Posterior vena cava (tissue), 2 donors: ENCODE results near the gene MR1. TPM values are rescaled to one million over a fixed set of nuclear protein-coding genes. Genes with fewer than 3 reads are reported as not detected.

Experiments
- DNase-seq: peaks from one replicate; pipeline ENCODE4 v3.0.0-alpha.2; 2020; ENCODE audit warnings: low spot score
- intact Hi-C, 2 donors: fragments of 100-400 bp; cut with DNase I; formaldehyde crosslinking; loops; one replicate each; pipeline versions ENCODE4 v1.14.1 to v1.14.2; 2022 to 2023
- long read RNA-seq, 2 donors: library from polyadenylated mRNA; unstranded; transcript quantifications; one replicate each; pipeline ENCODE4 v2.0.0, GENCODE V29; 2020 to 2021
- total RNA-seq, 2 donors: library from RNA; stranded (reverse); fragmentation: NEBNext Ultra II Directional; extraction: Animal tissue kit (Norgen Biotek cat#: 25700); gene quantifications; one replicate each; pipeline ENCODE4 v1.2.1, GENCODE V29; 2021
- donor health status: DM: yes; HTN: yes; CAD: no.
- donor health status: DM: yes; HTN: yes; CAD: no.

Gene MR1
- total RNA-seq = 10 to 100 TPM; 13.9 to 21.9 TPM
- long read RNA-seq, donor 1, full-length matches to known transcripts = 6 of 11 reads
- long read RNA-seq, donor 1, partial matches to known transcripts = 0 of 11 reads
- long read RNA-seq, donor 1, other reads (novel, unspliced or antisense) = 5 of 11 reads
- long read RNA-seq, donor 2, full-length matches to known transcripts = 5 of 12 reads
- long read RNA-seq, donor 2, partial matches to known transcripts = 1 of 12 reads
- long read RNA-seq, donor 2, other reads (novel, unspliced or antisense) = 6 of 12 reads

DNA sequence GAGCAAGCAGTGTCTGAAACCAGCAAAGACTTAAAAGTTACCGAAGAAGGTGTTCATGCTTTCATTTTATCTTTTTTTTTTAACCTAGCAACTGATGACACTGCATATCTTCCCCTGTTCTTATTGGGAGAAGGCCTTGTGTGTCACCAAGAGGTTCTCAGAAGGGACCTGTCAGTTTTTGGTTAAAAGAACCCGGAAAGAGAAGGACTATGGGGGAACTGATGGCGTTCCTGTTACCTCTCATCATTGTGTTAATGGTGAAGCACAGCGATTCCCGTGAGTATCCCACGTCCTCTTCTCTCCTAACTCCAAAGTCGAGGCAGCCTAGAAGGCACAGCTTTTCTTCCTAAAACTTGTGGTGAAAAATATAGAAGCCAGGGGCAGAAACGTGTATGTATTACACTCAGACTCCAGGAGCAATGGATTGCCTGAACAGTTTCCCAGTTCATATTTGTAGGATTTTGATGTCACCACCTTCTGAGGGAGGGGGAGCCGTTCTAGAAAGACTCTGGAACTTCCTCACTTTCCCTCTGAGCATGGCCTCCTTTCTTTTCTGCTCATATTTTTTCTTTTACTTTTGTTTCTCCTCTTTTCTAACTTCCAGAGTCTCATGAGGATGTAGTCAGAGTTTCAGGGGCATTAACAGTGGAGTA is at the start of gene MR1:
MR1 (plus strand) TSS at position 185 of the 653 bp plus-strand sequence; CDS start at position 210, 25 bp downstream.
- intact Hi-C loops = loop anchor here in 1 of 2 donors (10.0 kb wide), 1 partner anchor 111 kb away; no protein-coding TSS in a partner anchor
- no peak for DNase-seq

GRCh38 chr1:180988253-180988752 is 45.5 kb upstream of the MR1 start:
- intact Hi-C loops = no loop called here
- DNase-seq = no peak

- DNase-seq = no peak
- intact Hi-C loops = no loop called here
Measured at GRCh38 chr1:180994262-180994661, 39.5 kb upstream of the MR1 start.

DNA sequence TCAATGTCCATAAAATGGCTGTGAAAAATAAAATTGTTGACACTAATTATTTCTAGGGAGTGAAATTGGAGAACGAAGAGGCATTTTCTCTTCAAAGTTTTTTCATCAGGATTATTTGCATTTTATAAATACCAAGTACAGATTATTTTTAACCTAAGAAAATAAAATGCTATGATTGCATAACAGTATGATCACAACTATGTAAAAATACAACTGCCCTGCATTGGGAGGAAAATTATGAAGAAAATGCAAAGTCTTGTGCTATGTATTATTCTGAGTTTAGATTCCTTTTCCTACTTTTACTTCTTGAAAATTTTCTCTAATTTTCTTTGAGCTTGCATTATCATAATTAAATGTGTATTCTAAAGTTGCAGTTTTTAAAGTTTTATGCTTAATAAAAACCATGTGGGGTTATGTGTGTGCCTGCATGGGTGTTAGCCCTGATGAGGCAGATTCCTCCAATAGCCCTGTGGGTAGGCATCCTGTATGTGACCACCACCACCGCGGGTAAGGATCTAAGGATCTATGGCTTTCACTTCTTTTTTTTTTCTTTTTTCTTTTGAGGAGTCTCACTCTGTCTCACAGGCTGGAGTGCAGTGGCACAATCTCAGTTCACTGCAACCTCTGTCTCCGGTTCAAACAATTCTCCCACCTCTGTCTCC is 35.8 kb upstream of the MR1 start:
- DNase-seq = no peak
- intact Hi-C loops = no loop called here

DNA sequence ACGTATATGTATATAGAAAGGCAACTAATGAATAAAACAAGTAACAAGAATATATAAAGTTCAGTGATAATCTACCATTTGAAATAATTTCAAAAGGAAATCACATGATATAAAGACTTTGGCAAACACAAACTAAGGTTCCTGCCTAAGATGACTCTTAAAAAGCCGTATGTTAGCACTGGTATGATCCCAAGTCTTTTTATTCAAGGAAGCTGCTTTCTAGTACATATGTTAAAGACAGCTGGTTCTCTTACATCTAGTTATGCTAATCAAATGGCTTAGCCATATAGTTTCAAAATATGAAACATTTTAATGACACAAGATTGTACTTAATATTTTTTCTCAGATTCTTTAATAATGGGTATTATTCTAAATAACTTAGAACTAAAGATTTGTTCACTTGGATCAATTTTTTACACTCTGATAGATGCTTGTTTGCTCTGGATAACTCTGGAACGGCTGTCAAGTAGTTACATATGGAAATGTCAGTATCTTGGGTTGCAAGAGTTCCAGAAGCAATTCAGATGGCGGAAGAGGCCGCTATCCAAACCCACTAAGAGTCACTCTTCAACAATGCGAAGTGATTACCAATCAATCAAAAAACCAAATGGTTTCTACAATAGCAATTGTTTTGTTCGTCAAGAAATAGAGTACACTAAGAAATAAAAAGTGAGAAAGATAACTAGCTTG is 32.5 kb upstream of the MR1 start:
- intact Hi-C loops = no loop called here
- DNase-seq = no peak

DNA sequence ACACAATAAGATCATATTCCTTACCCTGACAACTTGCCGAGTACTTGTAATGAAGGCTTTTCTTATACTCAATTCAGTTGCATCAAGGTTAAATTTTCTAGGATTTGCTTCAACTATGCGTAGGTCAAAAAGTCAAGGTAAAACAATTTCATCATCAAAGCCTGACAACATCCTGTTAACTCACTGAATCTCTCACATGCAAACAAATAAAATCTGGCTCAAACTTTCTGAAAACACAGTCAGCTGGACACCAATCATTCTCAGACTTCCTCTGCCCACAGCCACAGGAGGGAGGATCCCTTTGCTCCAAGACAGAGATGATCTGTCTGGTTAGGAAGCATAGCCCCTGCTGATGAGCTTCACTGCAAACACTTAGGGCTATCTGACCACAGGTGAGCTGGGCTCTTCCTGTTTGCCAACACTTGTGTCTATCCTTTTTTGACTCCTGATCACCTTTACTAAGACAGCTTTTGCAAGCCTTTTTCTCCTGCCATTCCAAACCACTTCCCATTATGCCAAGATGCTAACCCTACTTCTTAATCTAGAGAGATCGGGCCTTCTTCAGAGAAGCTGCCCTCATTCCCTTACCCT is 31.1 kb upstream of the MR1 start:
- DNase-seq = no peak
- intact Hi-C loops = no loop called here

GRCh38 chr1:181010789-181011188 is 23.0 kb upstream of the MR1 start:
- DNase-seq = no peak
- intact Hi-C loops = no loop called here

DNA sequence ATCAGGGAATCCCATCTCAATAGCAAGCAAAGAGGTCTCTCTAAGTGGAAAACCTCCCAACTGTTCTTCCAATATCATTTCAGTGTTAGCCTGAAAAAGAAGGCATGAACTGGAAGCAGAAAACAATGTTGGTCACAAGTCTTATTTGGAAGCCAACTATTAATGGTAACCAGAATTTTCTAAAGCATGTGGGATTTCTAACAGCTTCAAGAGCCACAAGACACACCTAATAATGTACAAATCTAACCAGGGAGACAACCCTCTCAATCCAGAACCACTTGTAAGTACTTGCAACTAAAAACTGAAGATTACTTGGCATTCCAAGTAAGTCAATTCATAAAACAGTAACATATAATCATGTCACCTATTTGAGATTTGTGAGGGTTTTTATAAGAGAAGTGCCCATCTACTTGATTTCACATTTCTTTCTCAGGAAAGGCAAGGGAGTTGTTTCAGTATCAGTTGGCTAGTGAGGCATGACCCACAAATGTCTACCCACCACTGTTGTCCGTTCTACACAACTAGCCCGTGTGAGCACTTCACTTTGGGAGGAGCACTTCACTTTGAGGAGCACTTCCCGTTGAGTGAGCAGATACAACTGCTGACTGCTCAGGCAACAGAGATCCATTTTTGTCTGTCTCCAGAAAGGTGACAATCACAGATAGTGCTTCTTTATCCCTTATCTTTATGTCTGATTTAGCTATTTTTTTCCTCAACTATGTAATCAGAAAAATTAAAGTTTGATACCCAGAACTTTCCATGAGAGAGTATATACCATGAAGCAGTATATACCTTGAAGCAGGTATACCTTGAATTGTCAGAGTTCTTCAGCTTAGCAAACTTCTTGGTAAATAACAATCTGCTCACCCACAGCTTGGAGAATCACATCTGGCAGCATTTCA is 22.2 kb upstream of the MR1 start:
- intact Hi-C loops = no loop called here
- no peak for DNase-seq

DNA sequence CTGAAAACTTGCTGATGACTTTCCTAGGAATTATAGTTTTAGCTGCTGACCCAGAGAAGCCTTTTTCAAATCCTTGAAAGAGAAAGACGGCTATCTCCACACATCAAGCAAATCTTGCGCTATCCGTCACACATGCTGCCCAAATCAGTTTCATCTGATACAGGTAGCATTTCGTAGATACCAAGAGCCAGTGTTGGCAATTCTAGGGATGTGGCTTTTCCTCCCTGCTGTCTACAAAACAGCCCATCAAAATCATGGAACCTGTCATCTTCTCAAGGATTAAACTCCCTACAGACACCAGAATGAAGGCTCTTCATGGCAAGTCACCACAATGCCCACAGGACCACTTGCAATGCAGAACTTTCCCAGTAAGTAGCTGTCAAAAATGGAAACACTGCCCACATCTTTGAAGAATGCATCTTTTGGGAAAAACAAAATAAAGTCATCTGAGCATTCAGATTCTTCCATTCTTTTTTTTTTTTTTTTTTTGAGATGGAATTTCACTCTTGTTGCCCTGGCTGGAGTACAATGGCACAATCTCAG is 21.5 kb upstream of the MR1 start:
- DNase-seq = no peak
- intact Hi-C loops = no loop called here

- intact Hi-C loops = no loop called here
- no peak for DNase-seq
Measured at GRCh38 chr1:181013144-181013543, 20.6 kb upstream of the MR1 start.

GRCh38 chr1:181014477-181015250 is 19.1 kb upstream of the MR1 start:
- DNase-seq = no peak
- intact Hi-C loops = no loop called here

- DNase-seq = no peak
- intact Hi-C loops = no loop called here
Measured at GRCh38 chr1:181015251-181015615, 18.6 kb upstream of the MR1 start.

GRCh38 chr1:181016563-181016962 is 17.2 kb upstream of the MR1 start:
- DNase-seq = no peak
- intact Hi-C loops = no loop called here

DNA sequence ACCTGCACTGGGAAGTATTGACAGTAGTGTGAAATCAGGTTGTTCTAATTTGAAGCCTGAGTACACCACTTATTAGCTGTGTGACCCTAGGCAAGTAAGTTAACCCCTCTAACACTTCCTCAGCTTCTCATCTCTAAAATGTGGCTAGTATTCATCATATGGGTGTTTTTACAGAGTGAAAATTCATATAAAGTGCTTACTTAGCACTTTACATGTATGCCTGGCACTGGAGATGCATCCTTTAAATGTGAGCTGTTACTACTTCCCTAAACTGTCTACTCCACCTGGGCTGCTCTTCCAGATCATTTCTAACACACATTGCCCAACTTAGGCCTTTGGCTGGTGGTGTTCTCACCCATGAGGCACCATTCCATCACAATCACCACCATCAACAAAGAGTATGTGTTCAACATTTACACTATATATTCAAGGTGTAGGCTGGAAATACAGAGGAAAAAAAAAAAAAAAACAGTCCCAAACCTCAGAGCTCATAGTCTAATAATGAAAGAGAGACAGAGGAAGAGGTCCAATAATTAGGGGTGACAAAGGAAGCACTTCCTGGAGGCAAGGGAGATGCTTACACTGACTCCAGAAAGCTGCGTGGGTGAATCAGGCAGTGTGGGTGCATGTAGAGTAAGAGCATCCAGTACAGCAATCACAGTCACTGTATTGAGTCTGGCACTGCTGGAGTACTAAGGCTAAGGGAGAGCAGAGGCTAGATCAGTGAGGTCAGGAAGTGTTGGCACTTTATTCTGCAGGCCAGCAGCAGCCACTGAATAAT is 14.7 kb upstream of the MR1 start:
- no peak for DNase-seq
- intact Hi-C loops = no loop called here

DNA sequence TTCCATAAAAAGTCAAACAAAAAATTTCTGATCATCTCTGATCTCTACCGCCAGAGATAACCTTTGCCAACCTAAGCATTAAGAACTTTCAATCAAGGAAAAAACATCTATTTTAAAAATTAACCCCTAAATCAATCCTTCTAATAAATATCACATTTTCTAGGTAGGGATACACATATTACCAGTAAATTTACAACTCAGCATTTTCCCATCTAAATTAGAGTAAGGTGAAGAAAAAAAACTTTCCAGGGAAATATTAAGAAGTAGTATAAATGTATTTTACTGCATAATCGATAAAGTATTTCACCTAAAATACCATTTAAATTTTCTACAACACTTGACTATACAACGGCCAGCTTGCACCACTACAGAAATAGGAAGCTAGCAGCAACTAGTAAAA is 12.6 kb upstream of the MR1 start:
- intact Hi-C loops = no loop called here

DNA sequence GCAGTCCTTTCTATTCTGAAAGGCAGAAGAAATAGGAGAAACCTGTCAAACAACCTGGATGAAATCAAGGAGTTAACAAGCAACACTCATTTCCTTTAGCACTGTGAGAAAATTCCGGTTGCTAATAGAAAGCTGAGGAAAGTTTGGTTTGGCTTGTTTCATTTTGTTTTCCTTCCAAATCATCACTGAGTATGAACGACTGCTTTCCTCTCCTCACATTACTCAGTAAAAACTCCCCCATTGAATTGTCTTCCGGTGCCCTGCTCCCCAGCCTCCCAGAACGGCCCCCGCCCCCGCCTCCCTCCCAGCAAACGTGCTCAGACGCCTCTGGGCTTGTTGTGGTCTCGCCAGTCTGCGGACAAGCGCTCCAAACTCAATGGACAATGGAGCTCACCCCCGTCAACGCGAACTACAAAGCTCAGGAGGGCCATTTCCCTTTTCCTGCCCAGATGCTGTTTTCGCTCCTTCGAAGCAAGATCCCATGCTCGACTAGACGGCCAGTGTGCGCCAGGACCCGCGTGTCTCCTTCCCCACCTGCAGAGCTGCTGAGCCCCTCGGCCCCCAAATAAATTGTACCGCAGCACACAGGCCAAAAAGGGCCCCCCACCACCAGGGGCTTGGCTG is 11.9 kb upstream of the MR1 start:
- intact Hi-C loops = no loop called here
- DNase-seq = peak; percentile 84

More for the DNA sequence above, 12.6 kb upstream of the MR1 start:
- DNase-seq = no peak
